ENCODE measurements around the gene HADHA.

HADHA gene

DNA sequence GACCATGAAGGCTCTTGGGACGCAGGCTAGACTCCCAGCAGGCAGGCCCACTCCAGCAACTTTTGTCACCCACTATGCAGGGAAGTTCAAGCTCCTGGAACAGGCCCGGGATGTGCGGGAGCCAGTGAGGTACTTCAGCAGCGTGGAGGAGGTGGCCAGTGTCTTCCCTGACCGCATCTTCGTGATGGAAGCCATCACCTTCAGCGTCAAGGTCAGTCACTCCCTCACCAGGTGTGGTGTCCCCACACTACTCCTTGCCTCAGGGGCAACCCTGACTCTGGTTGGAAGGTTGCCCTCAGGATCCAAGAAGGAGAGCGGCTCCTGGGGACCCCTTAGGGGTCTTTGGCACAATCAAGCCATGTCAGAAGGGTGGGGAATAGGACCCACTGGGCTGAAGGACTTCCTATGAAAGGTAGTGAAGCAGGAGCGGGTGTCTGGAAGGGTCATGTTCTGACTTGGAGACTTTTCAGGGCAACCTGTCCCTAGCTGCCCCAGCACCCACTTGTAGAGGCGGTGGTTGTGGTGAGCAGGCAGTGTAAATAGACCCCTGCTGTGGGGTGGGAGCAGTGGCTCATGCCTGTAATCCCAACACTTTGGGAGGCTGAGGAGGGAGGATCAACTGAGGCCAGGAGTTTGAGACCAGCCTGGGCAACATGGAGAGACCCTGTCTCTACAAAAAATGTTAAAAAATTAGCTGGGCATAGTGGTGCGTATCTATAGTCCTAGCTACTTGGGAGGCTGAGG, 61.4 kb downstream of the HADHA start:
- H3K4me3 ChIP-seq (ENCODE audit: low read depth, low read length) = no peak overlapping the region
- no peak for TF ChIP-seq CTCF (conservative IDR thresholded peaks at IDR 0.05; ENCODE audit: low read depth, low read length)
- DNase-seq (ENCODE audit: low read depth) = no peak

DNA sequence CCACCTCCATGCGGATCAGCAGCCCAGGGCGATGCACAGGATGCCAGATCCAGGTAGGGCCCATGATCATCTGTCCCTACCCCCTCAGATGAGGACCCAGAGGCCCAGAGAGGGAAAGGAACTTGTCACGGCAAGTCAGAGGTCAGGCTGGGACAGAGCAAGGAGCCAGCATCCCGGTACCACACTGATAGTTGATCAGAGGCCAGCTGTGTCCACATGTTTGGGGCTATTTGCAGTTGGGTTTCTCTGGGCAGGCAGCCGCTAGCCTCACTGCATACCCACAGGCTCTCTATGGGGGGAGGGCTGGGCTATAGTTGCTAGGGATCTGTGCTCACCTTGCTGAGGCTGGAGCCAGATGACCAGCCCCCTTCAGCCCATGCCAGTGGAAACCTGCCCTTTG, 62.0 kb downstream of the HADHA start:
- no peak for TF ChIP-seq CTCF (conservative IDR thresholded peaks at IDR 0.05; ENCODE audit: low read depth, low read length)

GRCh38 chr2:26179446-26179913, 65.0 kb downstream of the HADHA start:
- no peak overlapping the region for H3K4me3 ChIP-seq (ENCODE audit: low read depth, low read length)
- no peak for TF ChIP-seq CTCF (conservative IDR thresholded peaks at IDR 0.05; ENCODE audit: low read depth, low read length)
- no peak for DNase-seq (ENCODE audit: low read depth)

More for the DNA sequence above, 62.0 kb downstream of the HADHA start:
- no peak overlapping the region for H3K4me3 ChIP-seq (ENCODE audit: low read depth, low read length)
- DNase-seq (ENCODE audit: low read depth) = no peak

DNA sequence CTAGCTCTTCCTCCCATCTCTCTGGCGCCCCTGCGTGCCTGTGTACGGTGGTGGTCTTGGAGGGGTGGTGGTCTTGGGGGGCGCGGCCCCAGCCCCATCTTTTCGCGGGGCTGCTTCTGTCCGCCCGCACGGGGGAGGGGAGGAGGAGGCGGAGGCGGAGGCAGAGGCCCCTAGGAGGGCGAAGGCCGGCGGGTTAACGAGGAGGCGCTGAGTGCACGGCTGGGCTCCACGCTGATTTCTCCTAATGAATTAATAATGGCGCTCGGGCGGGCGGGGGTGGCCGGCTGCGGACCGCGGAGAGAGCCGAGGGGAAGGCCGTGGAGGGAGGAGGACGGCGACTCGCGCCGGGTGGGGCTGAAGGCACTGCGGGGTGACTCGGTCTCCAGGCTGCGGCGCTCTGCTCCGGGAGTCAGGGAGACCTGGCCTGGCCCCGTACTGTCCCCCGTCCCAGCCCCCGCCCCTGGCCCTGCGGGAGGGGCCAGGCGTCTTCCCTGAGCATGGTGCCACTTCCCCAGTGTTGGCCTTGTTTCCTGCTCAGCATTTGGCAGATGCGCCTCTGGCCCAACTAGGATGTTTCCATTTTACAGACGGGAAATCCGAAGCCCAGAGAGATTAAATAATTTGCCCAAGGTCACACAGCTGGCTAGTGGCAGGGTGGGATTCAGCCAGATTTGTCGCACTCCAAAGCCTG, 65.5 kb downstream of the HADHA start:
- peak overlapping the region; percentile 60 for H3K4me3 ChIP-seq (ENCODE audit: low read depth, low read length)
- no peak for TF ChIP-seq CTCF (conservative IDR thresholded peaks at IDR 0.05; ENCODE audit: low read depth, low read length)
- DNase-seq (ENCODE audit: low read depth) = no peak

- no peak overlapping the region for H3K4me3 ChIP-seq (ENCODE audit: low read depth, low read length)
- no peak for TF ChIP-seq CTCF (conservative IDR thresholded peaks at IDR 0.05; ENCODE audit: low read depth, low read length)
- DNase-seq (ENCODE audit: low read depth) = no peak
Observed at GRCh38 chr2:26178246-26178645, 66.2 kb downstream of the HADHA start.

- H3K4me3 ChIP-seq (ENCODE audit: low read depth, low read length) = no peak overlapping the region
- TF ChIP-seq CTCF (conservative IDR thresholded peaks at IDR 0.05; ENCODE audit: low read depth, low read length) = no peak
- no peak for DNase-seq (ENCODE audit: low read depth)
Observed at GRCh38 chr2:26177122-26177521, 67.3 kb downstream of the HADHA start.

DNA sequence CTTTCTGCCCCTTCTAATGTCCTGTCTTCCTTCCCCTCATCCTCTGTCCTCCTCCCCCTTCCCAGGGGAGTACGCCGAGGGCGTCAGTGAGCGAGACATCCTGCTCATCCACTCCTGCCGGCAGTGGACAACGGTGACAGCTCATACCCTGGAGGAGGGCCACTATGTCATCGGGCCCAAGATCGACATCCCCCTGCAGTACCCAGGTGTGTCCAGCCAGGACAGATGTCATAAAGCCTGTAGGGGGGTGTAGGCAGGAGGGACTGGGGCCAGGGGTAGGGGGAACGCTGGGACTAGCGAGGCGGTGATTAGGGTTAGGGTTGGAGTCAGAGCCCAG, 68.2 kb downstream of the HADHA start:
- no peak overlapping the region for H3K4me3 ChIP-seq (ENCODE audit: low read depth, low read length)
- TF ChIP-seq CTCF (conservative IDR thresholded peaks at IDR 0.05; ENCODE audit: low read depth, low read length) = no peak
- DNase-seq (ENCODE audit: low read depth) = no peak

Measured in choroid plexus epithelial cell (primary cell).